GM23338 (cell line): ENCODE data around the gene RALY. TPM values are rescaled to one million over a fixed set of nuclear protein-coding genes. Genes with fewer than 3 reads are reported as not detected.

Experiments used
- ATAC-seq: fragments of 200-7000 bp; cut with Tn5 transposase; 3 replicates; pipeline ENCODE4 v1.9.1; 2020
- DNase-seq: peaks from one replicate; pipeline ENCODE4 v3.0.0-alpha.2; 2015; ENCODE audit warnings: low spot score
- H2AFZ ChIP-seq: fragments of 200-600 bp; sonication (generic); 2 replicates; pipeline ENCODE4 v1.8.0; 2016; ENCODE audit warnings: antibody characterized with exemption, mild to moderate bottlenecking, moderate library complexity
- H3F3A ChIP-seq: fragments of 200-600 bp; sonication (generic); replicated peaks from 2 replicates; pipeline ENCODE4 v1.8.0; 2017; ENCODE audit warnings: antibody characterized with exemption, mixed run types, low read depth
- H3K27ac ChIP-seq: fragments of 200-600 bp; sonication (generic); 2 replicates; pipeline ENCODE4 v1.6.1; 2016; ENCODE audit warnings: low read depth
- H3K27me3 ChIP-seq: fragments of 200-600 bp; sonication (generic); 2 replicates; pipeline ENCODE4 v1.8.0; 2016; ENCODE audit warnings: mild to moderate bottlenecking, mixed run types, moderate library complexity; ENCODE audit not compliant: insufficient read depth
- H3K36me3 ChIP-seq: fragments of 200-600 bp; sonication (generic); 2 replicates; pipeline ENCODE4 v1.8.0; 2016; ENCODE audit warnings: mild to moderate bottlenecking; ENCODE audit not compliant: insufficient read depth
- H3K4me1 ChIP-seq: fragments of 200-600 bp; sonication (generic); 2 replicates; pipeline ENCODE4 v1.8.0; 2016; ENCODE audit warnings: mild to moderate bottlenecking, moderate library complexity; ENCODE audit not compliant: insufficient read depth
- H3K4me2 ChIP-seq: fragments of 200-600 bp; sonication (generic); 2 replicates; pipeline ENCODE4 v1.7.1; 2017; ENCODE audit warnings: mixed run types
- H3K4me3 ChIP-seq: fragments of 200-600 bp; sonication (generic); 2 replicates; pipeline ENCODE4 v1.6.1; 2016; ENCODE audit warnings: mixed run types
- H3K79me2 ChIP-seq: fragments of 200-600 bp; sonication (generic); replicated peaks from 2 replicates; pipeline ENCODE4 v1.8.0; 2017; ENCODE audit warnings: mild to moderate bottlenecking; ENCODE audit not compliant: insufficient read depth
- H3K9me2 ChIP-seq: fragments of 200-600 bp; sonication (generic); 2 replicates; pipeline ENCODE4 v1.8.0; 2017; ENCODE audit not compliant: insufficient read depth
- H4K20me1 ChIP-seq: fragments of 200-600 bp; sonication (generic); replicated peaks from 2 replicates; pipeline ENCODE4 v1.8.0; 2017; ENCODE audit warnings: mild to moderate bottlenecking; ENCODE audit not compliant: insufficient read depth
- H3K27ac Mint-ChIP-seq: 2 replicates; pipeline ENCODE4 v1.8.0; 2020; ENCODE audit warnings: inconsistent platforms, mild to moderate bottlenecking, moderate library complexity, mixed read lengths
- H3K27me3 Mint-ChIP-seq: 3 replicates; pipeline ENCODE4 v1.8.0; 2022; ENCODE audit warnings: low read depth, mild to moderate bottlenecking, moderate library complexity, mixed read lengths, inconsistent platforms; ENCODE audit not compliant: insufficient read depth, poor library complexity
- H3K36me3 Mint-ChIP-seq: 3 replicates; pipeline ENCODE4 v1.8.0; 2021; ENCODE audit warnings: low read depth, mild to moderate bottlenecking, inconsistent platforms, moderate library complexity, mixed read lengths
- H3K4me1 Mint-ChIP-seq: 3 replicates; pipeline ENCODE4 v1.8.0; 2020; ENCODE audit warnings: mild to moderate bottlenecking, inconsistent platforms, mixed read lengths
- H3K4me3 Mint-ChIP-seq: 3 replicates; pipeline ENCODE4 v1.8.0; 2021; ENCODE audit warnings: moderate library complexity, mild to moderate bottlenecking, inconsistent platforms, mixed read lengths
- H3K9me3 Mint-ChIP-seq: 3 replicates; pipeline ENCODE4 v1.8.0; 2020; ENCODE audit warnings: moderate library complexity, mild to moderate bottlenecking, inconsistent platforms, mixed read lengths
- CREB1 ChIP-seq: fragments of 250-450 bp; sonication (Bioruptor Pico); IDR thresholded peaks from 2 replicates; pipeline ENCODE4 v1.5.0; 2020; ENCODE audit warnings: low read depth, mild to moderate bottlenecking, moderate library complexity
- CTCF ChIP-seq, 2 experiments: fragments of 200-600 bp in 1 of 2; sonication (generic) in 1 of 2; conservative IDR thresholded peaks; 2 replicates each; pipeline versions ENCODE4 v1.5.1 to v1.6.1; 2016 to 2017; ENCODE audit warnings: antibody characterized with exemption in 2 of 2, low read depth in 2 of 2, mild to moderate bottlenecking in 2 of 2, moderate library complexity in 1 of 2
- ETS1 ChIP-seq: IDR thresholded peaks from 2 replicates; pipeline ENCODE4 v1.6.1; 2016; ENCODE audit warnings: antibody characterized with exemption
- EZH2 ChIP-seq: fragments of 200-600 bp; sonication (generic); IDR thresholded peaks from one replicate; pipeline ENCODE4 v1.8.0; 2017; ENCODE audit warnings: antibody characterized with exemption, mild to moderate bottlenecking, low read depth; ENCODE audit not compliant: unreplicated experiment
- NANOG ChIP-seq: IDR thresholded peaks from 2 replicates; pipeline ENCODE4 v1.6.1; 2016; ENCODE audit warnings: antibody characterized with exemption, borderline replicate concordance
- POLR2AphosphoS5 ChIP-seq: IDR thresholded peaks from 2 replicates; pipeline ENCODE4 v1.6.1; 2016; ENCODE audit warnings: antibody characterized with exemption, low read depth
- REST ChIP-seq: IDR thresholded peaks from one replicate; pipeline ENCODE4 v1.6.1; 2018; ENCODE audit warnings: antibody characterized with exemption; ENCODE audit not compliant: unreplicated experiment
- ZNF114 ChIP-seq: fragments of 250-450 bp; sonication (Bioruptor Pico); IDR thresholded peaks from 2 replicates; pipeline ENCODE4 v1.5.0; 2020; ENCODE audit warnings: mild to moderate bottlenecking, moderate library complexity
- ZNF331 ChIP-seq: fragments of 250-450 bp; sonication (Bioruptor Pico); IDR thresholded peaks from 2 replicates; pipeline ENCODE4 v1.5.0; 2020; ENCODE audit warnings: low read depth, mild to moderate bottlenecking, moderate library complexity
- ZNF462 ChIP-seq: fragments of 250-450 bp; sonication (Bioruptor Pico); IDR thresholded peaks from 2 replicates; pipeline ENCODE4 v1.5.0; 2020; ENCODE audit warnings: mild to moderate bottlenecking, moderate library complexity
- polyA plus RNA-seq: library from polyadenylated mRNA; unstranded; fragments of >200 nt; fragmentation: Nextera tagmentation; extraction: Ambion mirVana; gene quantifications from 2 replicates; pipeline ENCODE4 v1.2.1, GENCODE V29; 2016
- total RNA-seq: library from RNA; depleted of rRNA; stranded (reverse); fragments of >200 nt; shearing (Covaris generic); gene quantifications from 2 replicates; pipeline ENCODE4 v1.2.3, GENCODE V29; 2014

Gene RALY
- total and polyA plus RNA-seq, 2 experiments from 2014 or later, result 144 to 167 TPM

- H3K27ac Mint-ChIP-seq, result peak overlapping the region; percentile 59; the same call in 1 of the 2 replicates
- H3K4me1 ChIP-seq, result peaks cover 21% of the 10 kb centered on the region
- no peak overlapping the region for H3K4me3 ChIP-seq
- H3K27ac ChIP-seq, result no peak overlapping the region
- no peaks in the 10 kb centered on the region for H3K27me3 ChIP-seq
- H3F3A ChIP-seq, result 0 out of 2 replicates have a peak, but pooled peaks cover 4% of the 10 kb centered on the region
- TF ChIP-seq ETS1 (no peak), POLR2AphosphoS5 (no peak), CREB1 (CRISPR knock-in tag) (no peak), NANOG (no peak), EZH2 (no peak), CTCF (conservative IDR thresholded peaks at IDR 0.05; ENCODE audit: low read depth in 2 of 2) (no peak), REST (no peak), ZNF331 (CRISPR knock-in tag) (no peak), ZNF114 (CRISPR knock-in tag) (no peak), ZNF462 (no peak)
- peaks cover 74% of the 10 kb centered on the region for H4K20me1 ChIP-seq
- H3K36me3 Mint-ChIP-seq, result peaks cover 4% of the 10 kb centered on the region; the same call in 1 of the 3 replicates
- H2AFZ ChIP-seq, result no peak overlapping the region
- H3K79me2 ChIP-seq, result peaks cover 66% of the 10 kb centered on the region
- no peaks in the 10 kb centered on the region for H3K9me3 Mint-ChIP-seq
- DNase-seq, result no peak
- H3K4me2 ChIP-seq, result no peak overlapping the region
- H3K36me3 ChIP-seq, result no peaks in the 10 kb centered on the region
- peaks cover 32% of the 10 kb centered on the region for H3K4me1 Mint-ChIP-seq
- no peak for ATAC-seq
- H3K9me2 ChIP-seq, result no peaks in the 10 kb centered on the region
- H3K4me3 Mint-ChIP-seq, result no peak overlapping the region
- peaks cover under 1% of the 10 kb centered on the region for H3K27me3 Mint-ChIP-seq
These were observed 70.6 kb downstream of the RALY start for GRCh38 chr20:34064286-34064685.
